ENCODE measurements around the gene TMEM87A.
"Not testable (repeated sequence)": the region's sequence is repeated elsewhere in the genome, so short reads cannot be mapped to it uniquely, and the experiment has no call there.

Gene TMEM87A

DNA sequence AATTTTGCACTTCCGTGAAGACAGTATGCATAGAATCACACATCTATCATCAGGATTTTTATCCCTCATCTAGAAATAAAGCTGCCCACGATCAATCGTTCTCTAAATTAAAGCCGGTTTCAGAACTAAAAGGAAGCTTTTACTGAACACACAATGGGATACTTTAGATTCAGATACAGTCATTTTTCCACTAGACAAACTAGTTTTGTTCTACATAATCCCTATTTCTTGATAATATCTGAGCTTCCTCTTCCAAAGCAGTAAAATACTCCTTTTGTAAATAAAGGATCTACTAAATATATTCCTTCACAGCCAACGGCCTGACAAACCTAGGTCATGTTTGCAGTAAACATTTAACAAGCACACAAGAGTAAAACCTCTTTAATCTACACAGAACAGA is 2.2 kb downstream of the TMEM87A start:
- H3K4me3 ChIP-seq (ENCODE audit: low read depth, low read length): no peak overlapping the region

DNA sequence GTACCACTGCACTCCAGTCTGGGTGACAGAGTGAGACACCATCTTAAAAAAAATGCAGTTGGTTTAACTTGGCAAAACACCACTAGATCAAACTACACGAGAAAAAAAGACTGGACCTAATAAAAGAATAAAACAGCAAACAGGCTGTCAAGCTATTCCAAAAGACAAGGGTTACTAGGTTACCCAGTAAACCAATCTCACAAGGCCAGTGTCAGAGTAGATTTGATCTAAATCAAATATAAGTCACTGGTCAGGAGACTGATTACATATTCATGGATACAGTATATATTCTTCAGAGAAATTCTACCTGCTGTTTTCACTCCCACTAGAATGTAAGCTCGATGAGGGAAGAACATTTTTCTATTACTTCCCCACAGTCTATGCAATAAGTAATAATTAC is 2.7 kb downstream of the TMEM87A start:
- H3K4me3 ChIP-seq (ENCODE audit: low read depth, low read length): no peak overlapping the region

DNA sequence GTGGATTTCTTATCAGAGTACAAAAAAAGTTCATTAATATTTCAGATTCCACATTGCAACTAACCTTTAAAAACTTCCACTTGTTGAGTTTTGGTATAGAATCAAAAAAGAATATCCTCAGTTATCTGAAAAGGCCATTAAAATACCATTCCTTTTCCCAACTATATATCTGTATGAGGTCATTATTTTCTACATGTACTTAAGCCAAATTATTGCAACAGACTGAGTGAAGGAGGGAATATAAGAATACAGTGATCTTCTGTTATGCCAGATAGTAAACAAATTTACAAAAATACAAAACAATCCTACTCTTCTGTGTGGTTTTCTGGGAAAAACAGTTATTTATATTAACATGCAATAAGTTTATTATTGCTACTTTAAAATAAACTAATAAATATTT is 5.9 kb downstream of the TMEM87A start:
- H3K4me3 ChIP-seq (ENCODE audit: low read depth, low read length): no peak overlapping the region

DNA sequence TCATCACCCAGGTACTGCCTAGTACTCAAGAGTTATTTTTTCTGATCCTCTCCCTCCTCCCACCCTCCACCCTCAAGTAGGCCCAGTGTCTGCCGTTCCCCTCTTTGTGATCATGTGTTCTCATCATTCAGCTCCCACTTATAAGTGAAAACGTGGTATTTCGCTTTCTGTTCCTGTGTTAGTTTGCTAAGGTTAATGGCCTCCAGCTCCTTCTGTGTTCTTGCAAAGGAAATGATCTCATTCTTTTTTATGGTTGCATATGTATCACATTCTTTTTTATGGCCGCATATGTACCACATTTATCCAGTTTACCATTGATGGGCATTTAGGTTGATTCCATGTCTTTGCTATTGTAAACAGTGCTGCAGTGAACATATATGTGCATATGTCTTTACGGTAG is 8.4 kb downstream of the TMEM87A start:
- no peak overlapping the region for H3K4me3 ChIP-seq (ENCODE audit: low read depth, low read length)

DNA sequence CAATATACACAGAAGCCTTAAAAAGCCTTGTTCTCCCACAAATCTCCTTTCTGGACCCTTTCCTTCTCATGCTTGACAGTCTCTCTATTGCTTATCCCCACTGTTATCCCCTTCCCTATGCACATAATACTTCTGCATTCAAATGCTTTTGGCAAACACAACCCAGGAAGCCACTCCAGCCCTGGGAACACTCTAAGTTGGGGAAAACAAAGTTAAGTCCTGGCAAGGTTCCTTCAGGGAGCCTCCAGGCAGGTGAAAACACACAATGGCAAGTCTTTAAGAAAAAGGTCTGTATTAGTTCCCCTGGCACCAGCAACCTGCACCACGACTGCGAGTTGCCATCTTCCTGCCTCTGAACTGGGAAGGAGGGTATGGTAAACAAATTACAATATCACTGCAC is 19.9 kb downstream of the TMEM87A start:
- H3K4me3 ChIP-seq (ENCODE audit: low read depth, low read length): no peak overlapping the region

DNA sequence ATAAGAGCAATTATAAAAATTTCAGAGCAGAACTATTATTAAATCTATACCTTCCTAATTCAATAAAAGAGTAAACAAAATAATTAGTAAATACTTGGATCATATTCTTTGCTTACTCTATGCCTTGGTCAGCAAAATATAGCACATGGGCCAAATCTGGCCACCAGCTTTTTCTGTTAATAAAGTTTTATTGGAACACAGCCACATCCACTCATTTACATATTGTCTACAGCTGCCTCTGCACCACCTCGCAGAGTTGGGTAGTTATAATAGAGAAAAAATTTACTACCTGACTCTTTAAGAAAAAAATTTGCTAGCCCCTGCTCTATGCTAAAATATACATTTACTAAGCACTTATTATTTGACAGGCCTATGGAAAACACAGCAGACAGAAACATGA is 32.4 kb downstream of the TMEM87A start:
- H3K4me3 ChIP-seq (ENCODE audit: low read depth, low read length): no peak overlapping the region

DNA sequence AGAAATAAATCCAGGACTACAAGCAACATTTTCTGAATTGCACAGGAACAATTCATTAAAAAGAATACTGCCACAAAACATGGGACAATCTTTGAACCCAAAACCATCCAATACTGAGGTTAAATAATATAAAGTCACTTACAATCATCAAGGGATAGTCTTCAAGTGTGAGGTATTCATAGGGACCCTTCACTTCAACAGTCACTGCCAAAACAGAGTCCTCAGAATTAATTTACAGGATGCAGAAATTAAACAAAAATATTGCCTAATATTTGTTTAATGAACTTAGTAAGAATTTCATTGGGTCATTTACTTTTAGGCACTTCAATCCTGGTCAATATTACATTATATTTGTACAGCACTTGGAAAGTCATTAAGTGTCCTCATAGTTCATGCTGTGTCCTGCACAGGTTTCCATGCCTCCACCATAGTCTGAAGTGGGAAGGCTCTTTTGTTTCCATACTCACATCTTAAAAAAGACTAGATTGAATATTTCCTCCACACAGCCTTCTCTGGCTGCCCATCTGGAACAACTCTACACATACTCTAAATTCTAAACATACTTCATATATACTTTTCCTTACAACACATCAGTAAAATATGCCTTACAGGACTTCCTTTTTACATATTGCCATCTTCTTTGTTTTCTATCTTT is 33.6 kb downstream of the TMEM87A start:
- no peak overlapping the region for H3K4me3 ChIP-seq (ENCODE audit: low read depth, low read length)

DNA sequence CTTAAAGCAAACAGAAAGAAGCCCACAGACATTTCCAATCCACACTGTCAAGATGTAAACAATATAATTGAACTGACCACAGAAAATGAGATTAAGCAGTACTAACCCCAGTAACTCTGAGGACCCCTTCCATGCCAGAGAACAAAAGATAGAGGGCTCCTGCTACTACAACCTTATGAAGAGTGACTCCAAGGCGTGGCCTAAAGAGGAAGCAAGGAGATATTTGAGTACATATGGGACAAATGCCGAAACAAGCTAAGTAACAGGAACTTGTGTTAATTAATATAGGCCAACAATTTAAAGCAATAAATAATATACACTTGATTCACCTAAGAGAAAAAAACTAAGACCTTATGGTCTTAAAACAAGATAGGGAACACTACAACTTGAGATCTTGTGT is 40.1 kb downstream of the TMEM87A start:
- H3K4me3 ChIP-seq (ENCODE audit: low read depth, low read length): no peak overlapping the region

DNA sequence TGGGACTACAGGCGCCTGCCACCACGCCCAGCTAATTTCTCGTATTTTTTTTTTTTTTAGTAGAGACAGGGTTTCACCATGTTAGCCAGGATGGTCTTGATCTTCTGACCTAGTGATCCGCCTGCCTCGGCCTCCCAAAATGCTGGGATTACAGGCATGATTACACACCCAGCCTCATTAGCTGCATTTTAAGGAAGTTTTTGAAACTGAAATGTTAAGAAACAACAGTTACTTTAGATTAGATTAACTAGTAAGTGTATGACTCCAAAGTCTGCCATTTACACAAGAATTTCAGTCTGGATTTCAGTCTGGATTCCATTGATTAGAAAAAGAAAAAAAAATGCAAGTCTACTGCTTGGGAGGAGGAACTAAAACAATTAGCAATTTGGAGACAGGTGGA is 40.6 kb downstream of the TMEM87A start:
- no peak overlapping the region for H3K4me3 ChIP-seq (ENCODE audit: low read depth, low read length)

DNA sequence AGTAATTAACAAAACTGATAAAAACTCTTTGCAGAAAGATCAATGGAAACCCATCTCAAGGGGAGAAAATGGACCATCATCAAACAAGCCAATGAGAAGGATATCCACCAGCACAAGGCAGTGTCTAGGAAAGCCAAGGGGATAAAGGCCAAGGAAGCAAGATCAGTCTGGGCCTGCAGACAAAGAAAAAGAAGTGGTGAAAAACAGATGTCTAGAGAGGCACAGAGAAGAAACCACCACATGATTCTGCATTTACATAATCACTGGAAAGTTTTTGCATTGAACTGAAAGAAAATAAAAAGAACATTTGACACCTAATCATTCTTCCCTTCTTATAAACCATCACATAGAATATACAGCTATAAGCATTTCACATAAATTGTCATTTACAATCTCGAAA is 42.1 kb downstream of the TMEM87A start:
- H3K4me3 ChIP-seq (ENCODE audit: low read depth, low read length): no peak overlapping the region

DNA sequence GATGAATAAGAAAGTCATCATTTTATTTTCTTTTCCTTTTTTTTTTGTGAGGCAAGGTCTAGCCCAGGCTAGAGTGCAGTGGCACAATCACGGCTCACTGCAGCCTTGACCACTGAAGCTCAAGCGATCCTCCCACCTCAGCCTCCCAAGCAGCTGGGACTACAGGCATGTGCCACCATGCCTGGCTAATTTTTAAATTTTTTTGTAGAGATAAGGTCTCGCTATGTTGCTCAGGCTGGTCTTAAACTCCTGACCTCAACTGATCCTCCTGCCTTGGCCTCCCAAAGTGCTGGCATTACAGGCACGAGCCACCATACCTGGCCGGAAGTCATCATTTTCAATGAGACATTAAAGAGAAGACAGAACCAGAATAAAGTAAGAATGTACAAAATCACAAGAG is 44.3 kb downstream of the TMEM87A start:
- not testable (repeated sequence) for H3K4me3 ChIP-seq (ENCODE audit: low read depth, low read length)

DNA sequence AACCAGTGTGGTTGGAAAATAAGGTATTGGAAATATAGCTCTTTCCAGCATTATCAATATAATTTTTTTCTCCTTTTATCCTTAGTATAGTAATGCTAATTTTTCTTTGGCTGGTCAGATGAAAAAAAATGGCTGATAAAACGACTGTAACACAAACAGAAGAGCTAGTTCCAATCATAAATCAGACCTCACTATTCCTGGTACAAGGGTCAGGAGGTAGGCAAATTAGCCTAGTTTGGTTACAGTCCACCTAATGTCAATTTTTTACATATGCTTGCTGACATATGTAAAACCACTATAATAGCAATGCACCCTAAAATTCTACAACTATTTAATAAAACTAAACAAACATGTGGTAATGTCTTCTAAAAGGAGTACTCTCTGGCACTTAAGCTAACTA is 45.2 kb downstream of the TMEM87A start:
- H3K4me3 ChIP-seq (ENCODE audit: low read depth, low read length): no peak overlapping the region

DNA sequence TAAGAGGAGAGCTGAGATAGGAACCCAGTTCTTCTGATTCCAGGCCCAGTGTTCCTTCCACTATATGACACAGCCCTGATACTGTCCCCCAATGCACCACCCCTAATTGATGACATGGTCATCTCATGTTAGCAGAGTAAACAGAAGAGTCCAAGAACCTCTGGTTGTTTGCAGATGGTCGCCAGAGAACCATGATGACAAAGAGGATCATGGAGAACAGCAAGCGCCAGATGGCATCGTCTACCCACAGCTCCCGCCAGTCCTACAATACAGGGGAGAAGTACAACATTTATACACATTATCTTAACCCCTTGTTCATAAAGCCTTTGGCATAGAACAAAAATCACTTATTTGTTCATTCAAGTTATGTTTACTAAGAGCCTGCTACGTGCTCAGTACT is 46.6 kb downstream of the TMEM87A start:
- no peak overlapping the region for H3K4me3 ChIP-seq (ENCODE audit: low read depth, low read length)

DNA sequence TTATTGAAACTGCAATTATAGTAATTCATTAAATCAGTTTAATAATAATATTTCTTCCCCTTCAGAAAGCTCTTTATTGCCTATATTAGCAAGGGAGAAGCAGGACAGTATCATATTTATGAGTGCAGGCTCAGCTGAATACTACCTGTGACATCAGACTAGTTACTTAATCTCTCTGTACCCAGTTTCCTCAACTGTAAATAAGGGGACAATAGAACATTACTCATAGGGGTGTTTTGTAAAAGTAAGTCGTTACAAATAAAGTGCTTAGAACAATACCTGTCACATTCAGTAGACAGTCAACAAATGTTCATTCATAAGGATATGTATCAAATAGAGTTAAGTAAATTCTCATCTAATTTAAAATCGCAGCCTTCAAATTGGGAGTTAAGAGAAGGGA is 53.0 kb downstream of the TMEM87A start:
- no peak overlapping the region for H3K4me3 ChIP-seq (ENCODE audit: low read depth, low read length)

DNA sequence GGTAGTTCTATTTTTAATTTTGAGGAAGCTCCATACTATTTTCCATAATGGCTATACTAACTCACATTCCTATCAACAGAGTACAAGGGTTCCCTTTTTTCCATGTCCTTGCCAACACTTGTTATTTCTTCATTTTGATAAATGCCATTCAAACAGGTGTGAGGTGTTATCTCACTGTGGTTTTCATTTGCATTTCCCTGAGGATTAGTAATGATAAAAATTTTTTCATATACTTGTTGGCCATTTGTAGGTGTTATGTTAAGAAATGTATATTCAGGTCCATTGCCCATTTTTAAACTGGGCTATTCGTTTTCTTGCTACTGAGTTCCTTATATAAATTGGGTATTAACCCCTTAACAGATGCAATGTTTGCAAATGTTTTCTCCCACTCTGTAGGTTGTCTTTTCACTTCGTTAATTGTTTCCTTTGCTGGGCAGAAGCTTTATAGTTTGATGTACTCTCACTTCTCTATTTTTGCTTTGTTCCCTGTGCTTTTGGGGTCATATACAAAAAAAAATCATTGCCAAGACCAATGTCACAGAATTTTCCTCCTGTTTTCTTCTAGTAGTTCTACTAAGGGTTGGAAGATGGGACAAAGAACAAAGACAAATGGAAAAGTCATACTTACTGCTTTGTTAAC is 54.2 kb downstream of the TMEM87A start:
- H3K4me3 ChIP-seq (ENCODE audit: low read depth, low read length): no peak overlapping the region

DNA sequence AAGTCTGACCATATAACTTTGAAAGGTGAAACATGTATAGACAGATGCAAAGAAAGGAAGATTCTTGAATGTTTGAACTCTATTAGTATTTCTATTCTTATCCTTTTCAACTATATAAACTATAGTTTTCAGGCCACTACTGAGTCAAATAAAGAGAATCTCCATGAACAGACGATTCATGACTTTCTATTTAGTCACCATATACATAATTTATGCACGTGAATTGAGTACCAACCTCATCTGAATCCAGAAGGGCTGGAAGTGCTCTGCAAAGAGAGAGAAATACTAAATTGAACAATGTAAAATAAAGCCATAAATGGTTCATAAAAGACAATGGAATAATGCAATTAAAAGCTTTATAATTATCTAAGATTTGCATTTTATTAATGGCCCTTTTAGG is 55.7 kb downstream of the TMEM87A start:
- H3K4me3 ChIP-seq (ENCODE audit: low read depth, low read length): no peak overlapping the region

DNA sequence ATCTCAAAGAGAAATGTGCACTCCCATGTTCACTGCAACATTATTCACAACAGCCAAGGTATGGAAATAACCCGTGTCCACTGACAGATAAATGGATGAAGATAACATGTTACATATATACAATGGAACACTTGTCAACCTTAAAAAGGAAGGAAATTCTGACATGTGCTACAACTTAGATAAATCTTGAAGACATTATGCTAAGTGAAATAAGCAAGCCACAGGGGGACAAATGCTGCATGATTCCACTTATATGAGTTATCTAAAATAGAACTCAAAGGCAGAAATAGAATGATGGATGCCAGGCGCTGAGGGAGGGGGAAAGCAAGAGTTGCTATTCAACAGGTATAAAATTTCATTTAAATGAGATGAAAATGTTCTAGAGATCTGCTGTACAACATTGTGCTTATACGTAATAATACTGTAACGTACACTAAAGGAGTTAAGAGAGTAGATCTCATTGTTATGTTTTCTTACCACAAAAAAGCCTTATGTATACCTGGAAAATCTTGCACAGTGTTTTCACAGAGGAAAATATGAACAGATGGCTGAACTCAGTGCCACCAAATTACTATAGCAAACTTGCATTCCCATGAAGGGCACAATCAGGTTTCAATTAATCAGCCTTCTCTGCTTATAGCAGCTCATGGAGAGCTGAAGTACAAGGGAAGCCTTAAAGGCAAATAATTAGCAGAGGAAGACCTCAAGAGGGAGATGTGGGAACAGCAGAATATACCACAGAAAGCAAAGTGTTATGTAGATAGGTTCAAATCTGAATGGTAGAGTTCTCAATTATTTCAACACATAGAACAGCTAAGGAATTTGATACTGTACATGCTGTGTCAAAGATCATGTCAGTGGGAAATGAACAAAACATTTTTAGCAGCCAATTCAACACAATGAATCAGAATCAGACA is 57.1 kb downstream of the TMEM87A start:
- H3K4me3 ChIP-seq (ENCODE audit: low read depth, low read length): no peak overlapping the region

DNA sequence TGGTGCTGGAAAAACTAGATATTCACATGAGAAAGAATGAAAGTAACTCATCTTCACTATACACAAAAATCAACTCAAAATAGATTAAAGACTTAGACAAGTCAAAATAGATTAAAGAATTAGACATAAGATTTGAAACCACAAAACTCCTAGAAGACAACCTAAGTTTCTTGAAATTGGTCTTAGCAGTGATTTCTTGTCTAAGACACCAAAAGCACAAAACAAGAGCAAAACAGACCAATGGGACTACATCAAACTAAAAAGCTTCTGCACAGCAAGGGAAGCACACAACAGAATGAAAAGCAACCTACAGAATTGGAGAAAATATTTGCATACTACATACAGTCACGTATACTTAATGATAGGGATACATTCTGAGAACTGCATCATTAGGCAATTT is 58.6 kb downstream of the TMEM87A start:
- no peak overlapping the region for H3K4me3 ChIP-seq (ENCODE audit: low read depth, low read length)

DNA sequence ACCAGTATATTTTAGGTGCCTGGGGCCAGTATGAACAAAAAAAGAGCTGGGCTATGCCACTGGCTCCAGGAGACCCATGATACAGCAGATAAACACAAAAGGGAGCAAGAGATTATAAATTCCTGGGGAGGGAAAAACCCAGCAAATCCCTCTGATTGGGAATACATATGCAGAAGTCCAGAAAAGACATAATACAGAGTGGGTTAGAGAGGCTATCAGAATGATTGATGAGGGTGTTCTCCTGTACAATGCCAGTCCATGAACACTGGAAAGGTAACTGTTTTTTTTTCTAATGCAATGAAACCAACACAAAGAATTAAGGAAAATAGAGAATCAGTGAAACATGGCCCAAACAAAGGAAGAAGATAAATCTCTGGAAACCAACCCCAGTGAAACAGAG is 59.7 kb downstream of the TMEM87A start:
- no peak overlapping the region for H3K4me3 ChIP-seq (ENCODE audit: low read depth, low read length)

DNA sequence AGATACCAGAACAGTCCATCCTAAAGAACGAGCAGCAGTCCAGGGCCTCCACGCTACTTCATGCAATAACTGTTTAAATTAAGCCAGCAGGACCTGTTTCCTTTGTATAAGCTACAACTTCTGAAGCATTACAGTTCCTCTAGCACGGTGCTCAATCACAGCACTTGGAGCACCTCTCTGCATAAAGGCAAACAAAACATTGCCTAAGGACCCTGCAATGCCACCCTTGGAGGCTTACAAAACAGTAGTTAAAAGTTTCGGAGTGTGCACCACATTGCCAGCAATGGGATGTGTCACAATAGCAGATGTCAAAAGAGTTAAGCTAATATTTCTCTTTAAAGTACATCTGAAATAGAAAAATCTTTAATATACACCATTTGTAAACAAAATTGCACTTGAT is 62.5 kb downstream of the TMEM87A start:
- H3K4me3 ChIP-seq (ENCODE audit: low read depth, low read length): no peak overlapping the region

DNA sequence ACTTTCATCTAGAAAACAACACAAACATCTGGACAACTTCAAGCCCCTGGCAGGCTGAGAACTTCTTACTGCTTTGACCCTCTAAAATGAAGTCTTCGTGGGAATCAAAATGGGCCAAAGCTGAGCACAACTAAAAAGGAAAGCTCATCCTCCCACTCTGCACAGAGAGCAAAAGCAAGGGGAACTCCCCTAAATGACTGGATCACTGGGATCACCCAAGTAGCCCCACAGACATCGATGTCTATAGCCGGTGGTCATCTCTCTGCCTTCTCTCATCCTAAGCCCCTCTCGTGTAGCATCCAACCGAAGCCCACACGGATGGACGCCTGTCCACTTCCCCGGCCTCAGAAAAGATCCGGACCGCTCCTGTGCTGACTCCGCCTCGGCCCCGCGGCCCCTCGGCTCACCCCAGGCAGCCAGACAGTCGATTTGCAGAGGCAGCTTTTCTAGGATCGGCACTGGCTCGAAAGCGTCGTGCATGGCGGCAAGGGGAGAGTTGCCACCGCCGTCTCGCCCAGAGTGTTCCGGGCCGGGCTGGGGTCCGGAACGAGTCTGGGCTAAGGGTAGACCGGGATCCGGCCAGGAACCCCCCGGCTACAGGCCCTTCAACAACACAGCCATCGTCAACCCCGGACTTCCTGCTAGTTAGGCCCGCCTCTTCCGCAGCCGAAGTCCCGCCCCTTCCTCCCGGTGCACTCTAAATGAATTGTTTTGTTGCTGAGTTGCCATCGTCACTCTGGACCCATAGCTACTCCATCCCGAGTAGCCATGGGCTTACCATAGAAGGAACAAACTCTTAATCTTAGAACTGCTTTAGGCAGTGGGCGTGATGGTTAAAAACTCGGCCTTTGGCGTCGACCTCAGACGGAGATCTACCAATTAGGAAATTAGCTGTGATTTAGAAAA is 65.3 kb downstream of the TMEM87A start, which contains the start of gene VPS39:
TSS of gene VPS39 (minus strand) at position 631 of the 906 bp plus-strand sequence. CDS start at position 480, 151 bp downstream.
- H3K4me3 ChIP-seq (ENCODE audit: low read depth, low read length): peak within 1 kb of the TSS; percentile 59
